IMR-90 (cell line): ENCODE results near the gene SINHCAF. TPM values are rescaled to one million over a fixed set of nuclear protein-coding genes. Genes with fewer than 3 reads are reported as not detected.
"Not testable (repeated sequence)": the region's sequence is repeated elsewhere in the genome, so short reads cannot be mapped to it uniquely, and the experiment has no call there.

Experiments
- ATAC-seq: fragments of 200-7000 bp; cut with Tn5 transposase; 2 replicates; pipeline ENCODE4 v1.9.1; 2020; ENCODE audit warnings: low read depth, mild to moderate bottlenecking, moderate library complexity
- BruUV-seq: library from RNA; stranded (reverse); fragments of 400-500 nt; replicated peaks from 2 replicates; lab custom pipeline; 2021; lab: Mats Ljungman, UMichigan
- CTCF ChIA-PET: fragments of 300-600 bp; formaldehyde crosslinking; extraction: SDS; loops from one replicate; lab custom pipeline; 2021; ENCODE audit warnings: antibody characterized with exemption; lab: Yijun Ruan, JAX
- POLR2A ChIA-PET: fragments of 300-600 bp; sonication (Branson Sonifier 250); formaldehyde crosslinking; loops from one replicate; lab custom pipeline; 2022; ENCODE audit warnings: antibody characterized with exemption; ENCODE audit not compliant: unreplicated experiment; lab: Charles Lee
- DNase-seq: peaks from one replicate; pipeline ENCODE4 v3.0.0; 2013
- H2AFZ ChIP-seq: replicated peaks from 2 replicates; pipeline ENCODE3; 2013; ENCODE audit warnings: low read length, mild to moderate bottlenecking; ENCODE audit not compliant: poor library complexity
- H2AK5ac ChIP-seq: 2 replicates; pipeline ENCODE4 v1.6.1; 2013; ENCODE audit warnings: low read depth, low read length, inconsistent platforms
- H2AK9ac ChIP-seq: replicated peaks from 2 replicates; pipeline ENCODE3; 2013; ENCODE audit warnings: mild to moderate bottlenecking, low read depth, low read length, moderate library complexity; ENCODE audit not compliant: poor library complexity
- H2BK120ac ChIP-seq: 2 replicates; pipeline ENCODE4 v1.6.1; 2013; ENCODE audit warnings: low read depth, low read length, inconsistent platforms
- H2BK15ac ChIP-seq: 3 replicates; pipeline ENCODE4 v1.6.1; 2013; ENCODE audit warnings: low read depth, low read length, inconsistent platforms
- H2BK20ac ChIP-seq: 2 replicates; pipeline ENCODE4 v1.6.1; 2013; ENCODE audit warnings: low read depth, mild to moderate bottlenecking, inconsistent platforms, low read length, moderate library complexity
- H2BK5ac ChIP-seq: 2 replicates; pipeline ENCODE4 v1.6.1; 2013; ENCODE audit warnings: mild to moderate bottlenecking, low read depth, low read length, inconsistent platforms; ENCODE audit not compliant: poor library complexity, severe bottlenecking
- H3K14ac ChIP-seq: replicated peaks from 2 replicates; pipeline ENCODE4 v1.6.1; 2013; ENCODE audit warnings: low read depth, low read length, inconsistent platforms
- H3K18ac ChIP-seq: 2 replicates; pipeline ENCODE4 v1.6.1; 2013; ENCODE audit warnings: low read depth, low read length, control low read depth
- H3K23ac ChIP-seq: 2 replicates; pipeline ENCODE4 v1.6.1; 2013; ENCODE audit warnings: low read depth, low read length, inconsistent platforms
- H3K27ac ChIP-seq: 2 replicates; pipeline ENCODE4 v1.5.1; 2013; ENCODE audit warnings: mild to moderate bottlenecking, control low read depth, low read length; ENCODE audit not compliant: insufficient read depth
- H3K27me3 ChIP-seq: 2 replicates; pipeline ENCODE4 v1.6.1; 2013; ENCODE audit warnings: low read length; ENCODE audit not compliant: control insufficient read depth, insufficient read depth
- H3K36me3 ChIP-seq: 2 replicates; pipeline ENCODE4 v1.6.1; 2013; ENCODE audit warnings: low read length, mixed read lengths; ENCODE audit not compliant: control insufficient read depth, insufficient read depth
- H3K4ac ChIP-seq: 2 replicates; pipeline ENCODE4 v1.6.1; 2013; ENCODE audit warnings: low read depth, low read length, inconsistent platforms
- H3K4me1 ChIP-seq: 2 replicates; pipeline ENCODE4 v1.6.1; 2013; ENCODE audit warnings: low read length, mixed read lengths; ENCODE audit not compliant: control insufficient read depth, insufficient read depth
- H3K4me2 ChIP-seq: 2 replicates; pipeline ENCODE4 v1.6.1; 2013; ENCODE audit warnings: low read depth, mild to moderate bottlenecking, control low read depth, low read length, moderate library complexity
- H3K4me3 ChIP-seq: 2 replicates; pipeline ENCODE4 v1.5.1; 2013; ENCODE audit warnings: low read depth, mild to moderate bottlenecking, control low read depth, low read length, moderate library complexity; ENCODE audit not compliant: insufficient read depth
- H3K56ac ChIP-seq: 2 replicates; pipeline ENCODE4 v1.6.1; 2013; ENCODE audit warnings: low read length, inconsistent platforms; ENCODE audit not compliant: insufficient read depth; ENCODE audit errors: extremely low read depth
- H3K79me1 ChIP-seq, 2 experiments: 2 replicates each; pipeline ENCODE4 v1.6.1; 2013; ENCODE audit warnings: low read length in 2 of 2, inconsistent platforms in 1 of 2, low read depth in 1 of 2
- H3K9ac ChIP-seq: 2 replicates; pipeline ENCODE4 v1.6.1; 2013; ENCODE audit warnings: low read depth, low read length, control low read depth
- H3K9me1 ChIP-seq: 2 replicates; pipeline ENCODE4 v1.6.1; 2013; ENCODE audit warnings: low read length, inconsistent platforms; ENCODE audit not compliant: insufficient read depth
- H3K9me3 ChIP-seq: 2 replicates; pipeline ENCODE4 v1.6.1; 2013; ENCODE audit warnings: low read length; ENCODE audit not compliant: control insufficient read depth, insufficient read depth
- H4K20me1 ChIP-seq: 2 replicates; pipeline ENCODE4 v1.6.1; 2013; ENCODE audit warnings: low read length, inconsistent platforms; ENCODE audit not compliant: insufficient read depth
- H4K5ac ChIP-seq: 2 replicates; pipeline ENCODE4 v1.6.1; 2013; ENCODE audit warnings: mild to moderate bottlenecking, low read depth, low read length, control low read depth
- H4K8ac ChIP-seq, 2 experiments: 2 replicates each; pipeline ENCODE4 v1.6.1; 2013; ENCODE audit warnings: low read depth in 2 of 2, low read length in 2 of 2, control low read depth in 1 of 2, inconsistent platforms in 1 of 2
- H4K91ac ChIP-seq: 2 replicates; pipeline ENCODE4 v1.6.1; 2013; ENCODE audit warnings: low read depth, low read length, inconsistent platforms; ENCODE audit not compliant: insufficient read depth
- MAFK ChIP-seq: IDR thresholded peaks from 2 replicates; pipeline ENCODE4 v1.6.1; 2012; ENCODE audit warnings: low read depth, low read length, improper control_type of control experiment
- MXI1 ChIP-seq: IDR thresholded peaks from 2 replicates; pipeline ENCODE4 v1.6.1; 2012; ENCODE audit warnings: low read depth, mild to moderate bottlenecking, low read length, moderate library complexity, borderline replicate concordance
- RCOR1 ChIP-seq: IDR thresholded peaks from 2 replicates; pipeline ENCODE4 v1.6.1; 2012; ENCODE audit warnings: mild to moderate bottlenecking, low read length, improper control_type of control experiment; ENCODE audit not compliant: insufficient replicate concordance
- whole genome bisulfite sequencing, 2 experiments: methylation state at CpG; one replicate each; pipeline versions ENCODE4 v1.1.5 to v1.1.7; 2013; ENCODE audit warnings: missing lambda C conversion rate in 2 of 2; ENCODE audit not compliant: insufficient read length in 1 of 2; ENCODE audit errors: extremely low coverage in 2 of 2; 5-methylcytosine and 5-hydroxymethylcytosine counted together
- dilution Hi-C: fragments of 300-500 bp; cut with HindIII; formaldehyde crosslinking; loops from one replicate; pipeline ENCODE4 v1.14.3; 2018; ENCODE audit warnings: low sequenced_read_pairs; ENCODE audit not compliant: unreplicated experiment
- in situ Hi-C: fragments of 300-500 bp; cut with MboI; formaldehyde crosslinking; loops from 3 replicates; pipeline ENCODE4 v1.14.3; 2019; ENCODE audit warnings: low sequenced_read_pairs, inconsistent platforms, mixed read lengths
- intact Hi-C: fragments of 100-400 bp; cut with micrococcal nuclease; formaldehyde crosslinking; loops from 2 replicates; pipeline ENCODE4 v1.10.0; 2022
- polyA plus RNA-seq, 3 experiments: library from polyadenylated mRNA; depleted of rRNA; stranded (reverse); fragments of >200 nt; gene quantifications; 2 replicates each; pipeline ENCODE4 v1.2.3, GENCODE V29; 2012; ENCODE audit warnings: low replicate concordance in 1 of 3
- total RNA-seq: library from RNA; depleted of rRNA; stranded (reverse); fragments of >200 nt; gene quantifications from 2 replicates; pipeline ENCODE4 v1.2.3, GENCODE V29; 2012

The SINHCAF gene
- total and polyA plus RNA-seq, 2 of the 4 experiments (the other 2 are of a cell fraction): 21.6 to 30.8 TPM

- TF ChIP-seq MAFK: no peak
- no peak for TF ChIP-seq RCOR1
- TF ChIP-seq MXI1: no peak
Observed at GRCh38 chr12:31325877-31326631, at the start of gene SINHCAF (continued).

GRCh38 chr12:31375422-31375821 lies 49.5 kb upstream of the SINHCAF start:
- BruUV-seq, H2AK5ac ChIP-seq, H3K27ac ChIP-seq, H2BK120ac ChIP-seq, H4K20me1 ChIP-seq, H3K4me2 ChIP-seq, intact Hi-C loops, H3K56ac ChIP-seq, H3K79me1 ChIP-seq, H3K4me3 ChIP-seq, dilution Hi-C loops, H3K14ac ChIP-seq, DNase-seq, H4K5ac ChIP-seq, H4K91ac ChIP-seq, H3K4ac ChIP-seq, H2AFZ ChIP-seq, H3K36me3 ChIP-seq, H3K9me1 ChIP-seq, H3K9ac ChIP-seq, H2BK15ac ChIP-seq, H3K23ac ChIP-seq, H3K9me3 ChIP-seq, H2BK20ac ChIP-seq, H3K18ac ChIP-seq, H3K27me3 ChIP-seq, H4K8ac ChIP-seq, H3K4me1 ChIP-seq, H2AK9ac ChIP-seq, H2BK5ac ChIP-seq, ATAC-seq: not testable (repeated sequence)
- in situ Hi-C loops: loop anchor here (25.0 kb wide), 1 partner anchor 937 kb away; no protein-coding TSS in a partner anchor
- ChIA-PET POLR2A (interaction anchor here (0.6 kb wide), 1 partner anchor 49 kb away, joined by 4 read pairs; no protein-coding TSS in a partner anchor), CTCF (interaction anchor here (0.6 kb wide), 1 partner anchor 245 kb away, joined by 4 read pairs; no protein-coding TSS in a partner anchor)
- no CpG with 5 or more reads among the region's 6 CpGs for WGBS, 2 experiments
